Suppressor macrophage (primary cell): Measurements from ENCODE around the gene USP34.

Experiments
- DNase-seq, 4 experiments: peaks; one replicate each; pipeline ENCODE4 v3.0.0-alpha.2; 2020 to 2022

USP34 gene

GRCh38 chr2:61141151-61141550, 329.7 kb downstream of the USP34 start:
- DNase-seq, result no peak

GRCh38 chr2:61138859-61139258, 332.0 kb downstream of the USP34 start:
- no peak for DNase-seq
